Measurements from ENCODE around the gene ALOX5. TPM values are rescaled to one million over a fixed set of nuclear protein-coding genes. Genes with fewer than 3 reads are reported as not detected.

ALOX5 gene
- total RNA-seq, 5 donors from 2014 or later (not counting 1 experiment from before 2014, with no cell fraction given) = 13.8 to 39.8 (median 16.1) TPM

DNA sequence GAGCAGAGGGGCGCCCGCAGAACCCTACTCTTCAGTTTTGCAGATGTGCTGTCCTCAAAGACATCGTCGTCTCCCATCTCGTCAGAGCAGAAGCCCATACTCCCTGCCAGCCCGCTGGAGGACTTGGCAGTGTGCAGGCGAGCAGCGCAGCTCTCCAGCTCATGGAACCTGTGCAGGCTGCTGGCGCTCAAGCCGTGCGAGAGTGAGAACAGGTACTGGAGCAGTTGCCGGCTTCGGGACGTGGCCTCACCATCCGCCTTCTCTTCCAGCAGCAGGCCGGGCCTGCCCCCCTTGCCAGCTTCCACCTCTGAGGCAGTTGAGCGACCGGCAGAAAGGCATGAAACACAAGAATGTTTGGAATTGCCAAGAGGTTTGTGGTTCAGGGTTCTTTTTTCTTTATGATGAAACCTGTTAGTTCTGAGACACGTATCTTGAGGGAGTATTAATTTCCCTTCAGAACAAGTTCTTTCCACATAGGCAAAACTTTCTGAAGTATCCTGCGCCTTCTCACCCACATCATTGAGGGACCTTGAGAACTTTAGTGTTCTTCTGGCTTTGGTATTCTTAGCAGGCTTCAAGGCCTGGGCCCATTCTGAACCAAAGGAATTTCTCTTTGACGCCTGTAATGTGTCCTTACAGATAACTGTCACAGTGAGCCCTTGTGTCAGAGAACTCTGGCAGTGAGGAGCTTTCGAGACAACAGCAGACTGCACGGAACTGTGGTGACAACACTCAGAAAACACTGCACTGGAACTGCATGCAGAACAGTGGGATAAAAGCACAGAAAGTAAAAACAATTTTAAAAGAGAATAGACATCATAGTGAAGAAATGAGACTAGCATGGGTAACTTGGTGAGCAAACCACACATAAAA, 89.5 kb downstream of the ALOX5 start:
- Histone ChIP-seq H3K9me3 (no peaks in the 10 kb centered on the region), H3K27ac (ENCODE audit: low read length) (no peak overlapping the region), H3K4me3 (ENCODE audit: control insufficient read depth in 1 of 2, extremely low read depth in 1 of 2, low read length in 1 of 2) (no peak overlapping the region), H3K4me1 (ENCODE audit: control insufficient read depth in 1 of 2, extremely low read depth in 1 of 2, insufficient read depth in 2 of 2, low read length in 2 of 2) (peaks cover 0 to 6% of the 10 kb centered on the region in 2 experiments), H3K36me3 (ENCODE audit: control insufficient read depth in 2 of 2, extremely low read depth in 1 of 2, insufficient read depth in 1 of 2, low read length in 1 of 2) (peaks cover 6 to 45% of the 10 kb centered on the region in 2 donors), H3K27me3 (replicated peaks in 1 of 2; ENCODE audit: control insufficient read depth in 2 of 2, extremely low read depth in 1 of 2, insufficient read depth in 2 of 2, low read length in 1 of 2) (no peaks in the 10 kb centered on the region)
- CTCF ChIA-PET = no interaction called here
- POLR2A ChIA-PET = no interaction called here
- Mint-ChIP-seq H3K27me3 (no peaks in the 10 kb centered on the region), H3K4me1 (peaks cover 12 to 41% (median 32%) of the 10 kb centered on the region in 3 donors), H3K4me3 (no peak overlapping the region), H3K9me3 (no peaks in the 10 kb centered on the region), H3K36me3 (peaks cover 42% of the 10 kb centered on the region), H3K27ac (no peak overlapping the region)
- ATAC-seq (replicated peaks in 1 of 4) (no peak), DNase-seq (no peak)
- WGBS (ENCODE audit: insufficient coverage) = 95% methylated on average over 18 of the region's 23 CpGs

DNA sequence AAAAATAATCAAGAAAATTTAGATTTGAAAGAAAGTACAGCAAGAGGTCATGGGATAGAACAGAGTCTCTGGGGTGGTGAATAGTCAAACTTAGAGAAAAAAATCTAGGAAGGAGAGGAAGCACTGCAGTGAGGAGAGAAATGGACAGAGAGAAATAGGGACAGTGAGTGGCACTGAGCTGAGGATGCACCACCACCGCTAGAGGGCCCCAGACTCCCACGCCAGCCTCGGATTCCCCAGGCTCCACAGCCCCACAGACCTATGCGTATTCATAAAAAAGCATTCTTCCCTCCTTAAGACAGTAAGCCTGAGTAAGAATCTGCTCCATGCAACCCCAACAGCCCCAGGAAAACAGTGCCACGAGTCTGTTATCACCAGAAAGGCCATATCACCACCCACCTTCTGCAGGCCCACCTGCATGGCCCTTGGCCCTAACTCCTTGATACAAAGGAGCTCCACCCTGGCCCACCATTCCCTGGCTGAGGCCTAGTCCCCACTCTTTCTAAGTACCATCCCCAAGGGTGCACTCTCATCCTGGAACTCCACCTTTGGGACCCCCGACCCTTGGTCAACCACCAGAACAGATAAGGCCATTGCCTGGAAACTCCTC, 91.0 kb downstream of the ALOX5 start:
- H3K27me3 Mint-ChIP-seq = no peaks in the 10 kb centered on the region
- H3K4me3 Mint-ChIP-seq = no peak overlapping the region
- H3K9me3 Mint-ChIP-seq = no peaks in the 10 kb centered on the region
- ChIA-PET POLR2A (no interaction called here), CTCF (interaction anchor here (0.5 to 1.5 kb wide), 9 partner anchors 12 to 508 kb away, joined by 3 to 6 read pairs (median 4); partner anchors contain the start of gene ZFAND4 (in 1 of the 2))
- peaks cover 2 to 9% of the 10 kb centered on the region in 2 experiments for H3K4me1 ChIP-seq (ENCODE audit: control insufficient read depth in 1 of 2, extremely low read depth in 1 of 2, insufficient read depth in 2 of 2, low read length in 2 of 2)
- H3K27me3 ChIP-seq (replicated peaks in 1 of 2; ENCODE audit: control insufficient read depth in 2 of 2, extremely low read depth in 1 of 2, insufficient read depth in 2 of 2, low read length in 1 of 2) = no peaks in the 10 kb centered on the region
- H3K4me1 Mint-ChIP-seq = peaks cover 24 to 50% (median 43%) of the 10 kb centered on the region in 3 donors
- DNase-seq (peak; percentile 44 to 83 (median 71)), ATAC-seq (replicated peaks in 1 of 4) (peak; percentile 89 to 97 (median 95))
- no peak overlapping the region for H3K27ac ChIP-seq (ENCODE audit: low read length)
- no peak overlapping the region for H3K27ac Mint-ChIP-seq
- H3K36me3 ChIP-seq (ENCODE audit: control insufficient read depth in 2 of 2, extremely low read depth in 1 of 2, insufficient read depth in 1 of 2, low read length in 1 of 2) = peaks cover 0 to 31% of the 10 kb centered on the region in 2 donors
- 43% methylated on average over 3 of the region's 6 CpGs for WGBS (ENCODE audit: insufficient coverage)
- no peak overlapping the region for H3K4me3 ChIP-seq (ENCODE audit: control insufficient read depth in 1 of 2, extremely low read depth in 1 of 2, low read length in 1 of 2)
- H3K36me3 Mint-ChIP-seq = peaks cover 27% of the 10 kb centered on the region
- no peaks in the 10 kb centered on the region for H3K9me3 ChIP-seq

DNA sequence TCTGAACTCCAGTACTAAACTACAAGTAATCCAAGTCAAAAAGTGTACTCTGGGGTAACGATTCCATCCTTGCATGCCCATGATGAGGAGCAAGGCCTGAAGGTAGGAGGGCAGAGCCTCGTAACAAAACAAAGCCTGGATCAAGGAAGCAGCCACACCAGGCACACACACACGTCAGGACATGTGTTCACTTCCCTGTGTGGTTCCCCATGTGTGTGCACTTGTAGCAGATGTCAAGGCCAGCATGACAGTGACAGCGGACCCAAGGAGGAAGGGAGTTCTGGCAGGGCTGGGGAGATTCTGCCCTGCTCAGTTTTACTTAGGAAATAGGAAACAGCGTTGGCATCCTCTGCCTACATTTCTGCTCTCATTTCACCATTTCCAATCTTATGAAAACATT, 92.8 kb downstream of the ALOX5 start:
- ChIA-PET CTCF (no interaction called here), POLR2A (no interaction called here)
- no peaks in the 10 kb centered on the region for H3K9me3 ChIP-seq
- H3K4me1 Mint-ChIP-seq = peaks cover 39 to 54% (median 53%) of the 10 kb centered on the region in 3 donors
- 94% methylated on average over 2 of the region's 5 CpGs for WGBS (ENCODE audit: insufficient coverage)
- no peaks in the 10 kb centered on the region for H3K27me3 Mint-ChIP-seq
- H3K36me3 Mint-ChIP-seq = peaks cover 12% of the 10 kb centered on the region
- no peak for ATAC-seq (replicated peaks in 1 of 4)
- no peaks in the 10 kb centered on the region for H3K27me3 ChIP-seq (replicated peaks in 1 of 2; ENCODE audit: control insufficient read depth in 2 of 2, extremely low read depth in 1 of 2, insufficient read depth in 2 of 2, low read length in 1 of 2)
- peaks cover 9 to 18% of the 10 kb centered on the region in 2 experiments for H3K4me1 ChIP-seq (ENCODE audit: control insufficient read depth in 1 of 2, extremely low read depth in 1 of 2, insufficient read depth in 2 of 2, low read length in 2 of 2)
- no peaks in the 10 kb centered on the region for H3K9me3 Mint-ChIP-seq
- no peak overlapping the region for H3K4me3 ChIP-seq (ENCODE audit: control insufficient read depth in 1 of 2, extremely low read depth in 1 of 2, low read length in 1 of 2)
- H3K27ac Mint-ChIP-seq = peak overlapping the region in 1 of 2 donors; percentile 1
- no peak overlapping the region for H3K27ac ChIP-seq (ENCODE audit: low read length)
- no peak overlapping the region for H3K4me3 Mint-ChIP-seq
- peaks cover 0 to 18% of the 10 kb centered on the region in 2 donors for H3K36me3 ChIP-seq (ENCODE audit: control insufficient read depth in 2 of 2, extremely low read depth in 1 of 2, insufficient read depth in 1 of 2, low read length in 1 of 2)
- no peak for DNase-seq

DNA sequence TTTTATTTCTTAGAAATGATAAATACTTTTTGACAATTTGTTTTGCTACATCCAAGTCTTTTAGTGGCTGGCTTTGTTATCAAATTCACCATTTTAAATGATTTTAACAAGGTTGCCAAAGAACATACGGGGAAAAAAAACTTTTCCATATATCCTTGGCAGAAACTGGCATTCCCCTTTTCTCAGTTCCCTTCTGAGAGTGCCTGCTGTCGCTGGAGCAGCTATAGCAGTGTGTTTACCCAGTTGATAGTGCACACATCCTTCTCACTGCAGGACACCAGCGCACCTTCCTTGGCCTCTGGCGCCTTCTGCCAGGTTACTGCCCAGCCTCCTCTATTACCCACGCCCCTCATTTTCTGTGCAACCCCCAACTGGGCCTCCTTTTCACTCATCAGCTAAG, 94.1 kb downstream of the ALOX5 start:
- no peak overlapping the region for H3K4me3 Mint-ChIP-seq
- ChIA-PET POLR2A (interaction anchor here (0.6 to 0.7 kb wide), 3 partner anchors 9 to 208 kb away, joined by 3 to 4 read pairs (median 3); no protein-coding TSS in a partner anchor), CTCF (no interaction called here)
- no peaks in the 10 kb centered on the region for H3K27me3 Mint-ChIP-seq
- 79% methylated on average over 2 of the region's 5 CpGs for WGBS (ENCODE audit: insufficient coverage)
- peaks cover 0 to 10% of the 10 kb centered on the region in 2 donors for H3K36me3 ChIP-seq (ENCODE audit: control insufficient read depth in 2 of 2, extremely low read depth in 1 of 2, insufficient read depth in 1 of 2, low read length in 1 of 2)
- no peak for ATAC-seq (replicated peaks in 1 of 4)
- H3K4me1 Mint-ChIP-seq = peaks cover 46 to 61% (median 55%) of the 10 kb centered on the region in 3 donors
- H3K9me3 ChIP-seq = no peaks in the 10 kb centered on the region
- H3K27ac ChIP-seq (ENCODE audit: low read length) = no peak overlapping the region
- H3K36me3 Mint-ChIP-seq = peaks cover 9% of the 10 kb centered on the region
- H3K27me3 ChIP-seq (replicated peaks in 1 of 2; ENCODE audit: control insufficient read depth in 2 of 2, extremely low read depth in 1 of 2, insufficient read depth in 2 of 2, low read length in 1 of 2) = no peaks in the 10 kb centered on the region
- no peak overlapping the region for H3K4me3 ChIP-seq (ENCODE audit: control insufficient read depth in 1 of 2, extremely low read depth in 1 of 2, low read length in 1 of 2)
- peak overlapping the region; percentile 23 to 74 for H3K27ac Mint-ChIP-seq
- no peaks in the 10 kb centered on the region for H3K9me3 Mint-ChIP-seq
- peaks cover 9 to 18% of the 10 kb centered on the region in 2 experiments for H3K4me1 ChIP-seq (ENCODE audit: control insufficient read depth in 1 of 2, extremely low read depth in 1 of 2, insufficient read depth in 2 of 2, low read length in 2 of 2)
- DNase-seq = no peak

DNA sequence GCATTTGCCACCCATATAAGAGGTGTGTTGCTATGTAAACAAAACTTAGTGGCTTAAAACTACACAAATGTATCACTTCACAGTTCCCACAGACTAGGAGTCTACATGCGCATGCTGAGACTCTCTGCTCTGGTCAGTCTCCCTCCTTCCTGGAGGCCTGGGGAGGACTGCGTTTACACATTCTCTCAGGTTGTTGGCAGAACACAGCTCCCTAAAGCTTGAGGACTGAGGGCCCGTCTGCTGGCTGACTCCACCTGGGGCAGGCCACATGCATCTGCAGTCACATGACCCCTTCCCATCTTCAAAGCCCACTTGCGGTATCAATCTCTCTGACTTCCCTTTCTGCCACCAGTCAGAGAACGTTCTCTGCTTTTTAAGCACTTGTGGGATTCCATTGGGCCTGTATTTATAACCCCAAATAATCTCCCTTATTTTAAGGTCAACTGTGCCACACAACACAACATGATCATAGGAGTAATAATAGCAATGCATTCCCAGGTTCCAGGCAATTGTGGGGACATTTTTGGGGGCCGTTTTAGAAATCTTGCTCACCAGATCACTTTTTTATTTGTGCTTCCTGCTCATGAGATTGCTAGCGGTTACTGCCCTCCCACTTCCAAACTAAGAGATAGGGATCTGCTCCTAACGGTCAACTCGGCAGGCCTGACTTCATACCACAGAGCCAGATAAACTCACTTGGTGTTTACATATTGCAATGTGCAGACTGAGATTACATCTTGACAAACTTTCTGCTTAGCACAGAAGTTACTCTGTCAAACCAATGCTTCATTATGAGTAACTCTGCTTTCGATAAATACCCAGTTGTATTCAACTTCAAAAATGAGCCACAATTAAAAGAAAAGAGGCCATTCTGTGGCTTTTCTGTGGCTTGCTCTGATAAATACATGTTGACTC, 96.3 kb downstream of the ALOX5 start:
- POLR2A ChIA-PET = no interaction called here
- Mint-ChIP-seq H3K9me3 (no peaks in the 10 kb centered on the region), H3K36me3 (peaks cover 12% of the 10 kb centered on the region), H3K4me1 (peaks cover 41 to 55% (median 46%) of the 10 kb centered on the region in 3 donors), H3K27ac (peak overlapping the region; percentile 90 to 93), H3K4me3 (peak overlapping the region; percentile 6 to 47 (median 28)), H3K27me3 (no peaks in the 10 kb centered on the region)
- WGBS (ENCODE audit: insufficient coverage) = 41% methylated on average over 6 of the region's 10 CpGs
- DNase-seq (peak; percentile 20 to 76 (median 54)), ATAC-seq (replicated peaks in 1 of 4) (peak; percentile 88 to 99 (median 96))
- peak overlapping the region; percentile 54 for H3K27ac ChIP-seq (ENCODE audit: low read length)
- H3K4me3 ChIP-seq (ENCODE audit: control insufficient read depth in 1 of 2, extremely low read depth in 1 of 2, low read length in 1 of 2) = no peak overlapping the region
- no peaks in the 10 kb centered on the region for H3K36me3 ChIP-seq (ENCODE audit: control insufficient read depth in 2 of 2, extremely low read depth in 1 of 2, insufficient read depth in 1 of 2, low read length in 1 of 2)
- peaks cover 9 to 14% of the 10 kb centered on the region in 2 experiments for H3K4me1 ChIP-seq (ENCODE audit: control insufficient read depth in 1 of 2, extremely low read depth in 1 of 2, insufficient read depth in 2 of 2, low read length in 2 of 2)
- CTCF ChIA-PET = interaction anchor here in 1 of 2 donors (0.7 kb wide), 1 partner anchor 99 kb away, joined by 3 read pairs; no protein-coding TSS in a partner anchor
- no peaks in the 10 kb centered on the region for H3K9me3 ChIP-seq
- H3K27me3 ChIP-seq (replicated peaks in 1 of 2; ENCODE audit: control insufficient read depth in 2 of 2, extremely low read depth in 1 of 2, insufficient read depth in 2 of 2, low read length in 1 of 2) = no peaks in the 10 kb centered on the region

DNA sequence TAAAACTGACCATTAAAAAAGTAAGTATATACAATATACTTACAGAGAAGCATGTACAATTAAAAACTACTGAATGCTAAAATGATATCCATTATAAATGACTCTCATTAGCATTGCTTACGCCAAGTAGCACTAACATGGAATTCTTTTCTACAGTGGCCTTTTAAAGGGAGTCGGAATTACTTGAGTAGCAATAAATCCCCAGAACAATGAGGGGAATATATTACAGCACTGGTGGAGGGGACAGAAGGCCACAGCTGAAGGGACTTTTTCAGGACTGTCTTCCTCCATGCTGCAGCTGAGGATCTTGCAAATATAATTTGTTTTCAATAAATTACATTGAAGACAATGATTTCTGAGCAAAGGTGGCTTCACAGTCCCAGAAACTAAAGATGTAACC, 97.0 kb downstream of the ALOX5 start:
- Histone ChIP-seq H3K27me3 (replicated peaks in 1 of 2; ENCODE audit: control insufficient read depth in 2 of 2, extremely low read depth in 1 of 2, insufficient read depth in 2 of 2, low read length in 1 of 2) (no peaks in the 10 kb centered on the region), H3K4me1 (ENCODE audit: control insufficient read depth in 1 of 2, extremely low read depth in 1 of 2, insufficient read depth in 2 of 2, low read length in 2 of 2) (peaks cover 9 to 12% of the 10 kb centered on the region in 2 experiments), H3K4me3 (ENCODE audit: control insufficient read depth in 1 of 2, extremely low read depth in 1 of 2, low read length in 1 of 2) (no peak overlapping the region), H3K27ac (ENCODE audit: low read length) (peak overlapping the region; percentile 54), H3K36me3 (ENCODE audit: control insufficient read depth in 2 of 2, extremely low read depth in 1 of 2, insufficient read depth in 1 of 2, low read length in 1 of 2) (no peaks in the 10 kb centered on the region), H3K9me3 (no peaks in the 10 kb centered on the region)
- no peak for ATAC-seq (replicated peaks in 1 of 4)
- ChIA-PET POLR2A (no interaction called here), CTCF (no interaction called here)
- no peak for DNase-seq
- peaks cover 3 to 4% (median 4%) of the 10 kb centered on the region in 3 donors for H3K9me3 Mint-ChIP-seq
- peak overlapping the region in 1 of 3 donors; percentile 47 for H3K4me3 Mint-ChIP-seq
- H3K4me1 Mint-ChIP-seq = peaks cover 37 to 53% (median 39%) of the 10 kb centered on the region in 3 donors
- no peaks in the 10 kb centered on the region for H3K27me3 Mint-ChIP-seq
- H3K36me3 Mint-ChIP-seq = peaks cover 17% of the 10 kb centered on the region
- no CpG with 5 or more reads among the region's 2 CpGs for WGBS (ENCODE audit: insufficient coverage)
- peak overlapping the region; percentile 90 to 93 for H3K27ac Mint-ChIP-seq
